ENCODE results near the gene ZSCAN22. TPM values are rescaled to one million over a fixed set of nuclear protein-coding genes. Genes with fewer than 3 reads are reported as not detected.

Gene ZSCAN22
- total RNA-seq, 4 donors from 2014 or later = 1.1 to 2.4 (median 1.8) TPM

GRCh38 chr19:58387338-58388174, 60.8 kb downstream of the ZSCAN22 start:
- TF ChIP-seq, protein P1, sequence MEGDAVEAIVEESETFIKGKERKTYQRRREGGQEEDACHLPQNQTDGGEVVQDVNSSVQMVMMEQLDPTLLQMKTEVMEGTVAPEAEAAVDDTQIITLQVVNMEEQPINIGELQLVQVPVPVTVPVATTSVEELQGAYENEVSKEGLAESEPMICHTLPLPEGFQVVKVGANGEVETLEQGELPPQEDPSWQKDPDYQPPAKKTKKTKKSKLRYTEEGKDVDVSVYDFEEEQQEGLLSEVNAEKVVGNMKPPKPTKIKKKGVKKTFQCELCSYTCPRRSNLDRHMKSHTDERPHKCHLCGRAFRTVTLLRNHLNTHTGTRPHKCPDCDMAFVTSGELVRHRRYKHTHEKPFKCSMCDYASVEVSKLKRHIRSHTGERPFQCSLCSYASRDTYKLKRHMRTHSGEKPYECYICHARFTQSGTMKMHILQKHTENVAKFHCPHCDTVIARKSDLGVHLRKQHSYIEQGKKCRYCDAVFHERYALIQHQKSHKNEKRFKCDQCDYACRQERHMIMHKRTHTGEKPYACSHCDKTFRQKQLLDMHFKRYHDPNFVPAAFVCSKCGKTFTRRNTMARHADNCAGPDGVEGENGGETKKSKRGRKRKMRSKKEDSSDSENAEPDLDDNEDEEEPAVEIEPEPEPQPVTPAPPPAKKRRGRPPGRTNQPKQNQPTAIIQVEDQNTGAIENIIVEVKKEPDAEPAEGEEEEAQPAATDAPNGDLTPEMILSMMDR (IDR thresholded peaks at IDR 0.05 in 4 of 5, conservative IDR thresholded peaks at IDR 0.05 in 1 of 5) = no peak
- no peak for TF ChIP-seq POLR2A (IDR thresholded peaks at IDR 0.05)
- in situ Hi-C loops (cut with MboI; ENCODE audit: low sequenced_read_pairs in 4 of 4) = no loop called here
- H3K4me3 ChIP-seq = peak overlapping the region; percentile 75 to 89 (median 78)
- no peak for DNase-seq
- no peaks in the 10 kb centered on the region for H3K27me3 ChIP-seq
- no peak for ATAC-seq
- H3K9me3 ChIP-seq = no peaks in the 10 kb centered on the region
- H3K27ac ChIP-seq = peak overlapping the region; percentile 95 to 100 (median 99)
- intact Hi-C loops (cut with DNase I; ENCODE audit: low total_unique reads) = loop anchor here (1.0 to 5.0 kb wide), 6 partner anchors 14 to 82 kb away; partner anchors contain the start of genes ERVK3-1, ZNF132, ZNF324 and ZNF497
- peaks cover 0 to 41% of the 10 kb centered on the region in 2 donors for H3K36me3 ChIP-seq
- H3K4me1 ChIP-seq = peaks cover 28 to 30% of the 10 kb centered on the region in 2 donors

DNA sequence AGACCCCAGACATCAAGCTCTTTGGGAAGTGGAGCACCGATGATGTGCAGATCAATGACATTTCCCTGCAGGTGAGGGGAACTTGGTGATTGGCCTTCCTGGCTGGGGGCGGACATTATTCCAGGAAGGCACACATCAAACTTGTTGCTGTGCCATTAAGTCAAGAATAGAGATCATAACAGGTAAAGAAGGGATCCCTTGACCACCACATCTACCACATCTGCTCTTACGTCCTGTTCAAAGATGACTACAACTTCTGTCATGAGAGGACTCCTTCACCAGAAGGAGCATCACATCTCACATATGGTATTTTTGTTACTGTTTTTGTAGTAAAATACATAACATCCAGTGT, 61.4 kb downstream of the ZSCAN22 start:
- peaks cover 0 to 47% of the 10 kb centered on the region in 2 donors for H3K36me3 ChIP-seq
- intact Hi-C loops (cut with DNase I; ENCODE audit: low total_unique reads) (loop anchor here (1.0 to 5.0 kb wide), 2 partner anchors 79 to 83 kb away; partner anchors contain the start of genes ERVK3-1 and ZNF324), in situ Hi-C loops (cut with MboI; ENCODE audit: low sequenced_read_pairs in 4 of 4) (no loop called here)
- TF ChIP-seq, protein P1 (IDR thresholded peaks at IDR 0.05 in 4 of 5, conservative IDR thresholded peaks at IDR 0.05 in 1 of 5) = no peak
- TF ChIP-seq POLR2A (IDR thresholded peaks at IDR 0.05) = no peak
- DNase-seq = no peak
- H3K27me3 ChIP-seq = no peaks in the 10 kb centered on the region
- peaks cover 28 to 30% of the 10 kb centered on the region in 2 donors for H3K4me1 ChIP-seq
- H3K9me3 ChIP-seq = no peaks in the 10 kb centered on the region
- ATAC-seq = no peak
- H3K4me3 ChIP-seq = peak overlapping the region; percentile 75 to 89 (median 78)
- peak overlapping the region in 3 of 4 donors; percentile 95 to 99 (median 99) for H3K27ac ChIP-seq

Small RNA genes lying within 50 kb of the gene (microRNA-seq; reads per million reads assigned to microRNA genes)
- gene MIR4754 (ENCODE audit: borderline replicate concordance in 2 of 2) = 0 to 1.2 reads per million in 2 donors
- 0 to 1.2 reads per million in 2 donors for gene MIR6806 (ENCODE audit: borderline replicate concordance in 2 of 2)

Other genes starting within 250 kb of the ZSCAN22 start
- gene ZSCAN18, start 228.8 kb upstream of the ZSCAN22 start, total RNA-seq = 10 to 100 TPM; 11.2 to 20.6 (median 15.2) TPM
- 1 to 10 TPM; 1.3 to 2.0 (median 1.7) TPM for gene ZNF329, start 176.2 kb upstream of the ZSCAN22 start, total RNA-seq
- 10 to 100 TPM in 3 of 4 donors, 1 to 10 TPM in 1; 9.0 to 20.7 (median 13.4) TPM for gene ZNF274, start 143.9 kb upstream of the ZSCAN22 start, total RNA-seq
- gene ZNF544, start 98.1 kb upstream of the ZSCAN22 start, total RNA-seq = 1 to 10 TPM; 3.8 to 9.5 (median 6.0) TPM
- 1 to 10 TPM in 2 of 4 donors, under 1 TPM in 2; 0.78 to 2.1 (median 1.2) TPM for gene ZNF8, start 48.0 kb upstream of the ZSCAN22 start, total RNA-seq
- 10 to 100 TPM; 27.1 to 38.2 (median 32.4) TPM for gene ERVK3-1, start 21.6 kb upstream of the ZSCAN22 start, total RNA-seq
- 10 to 100 TPM in 1 of 4 donors, 1 to 10 TPM in 2, not detected in 1; 4.5 to 12.5 (median 9.0) TPM for gene A1BG, start 26.5 kb downstream of the ZSCAN22 start, total RNA-seq
- under 1 TPM in 3 of 4 donors, not detected in 1; 0.07 to 0.87 (median 0.36) TPM for gene ZNF497, start 35.8 kb downstream of the ZSCAN22 start, total RNA-seq
- under 1 TPM in 2 of 4 donors, not detected in 2; 0.11 to 0.36 TPM for gene ZNF837, start 54.0 kb downstream of the ZSCAN22 start, total RNA-seq
- 1,000 to 10,000 TPM; 1,345 to 1,665 (median 1,438) TPM for gene RPS5, start 60.3 kb downstream of the ZSCAN22 start, total RNA-seq
- not detected for gene RNF225, start 68.7 kb downstream of the ZSCAN22 start, total RNA-seq
- 10 to 100 TPM in 2 of 4 donors, 1 to 10 TPM in 2; 8.5 to 21.4 (median 10.2) TPM for gene ZNF584, start 81.7 kb downstream of the ZSCAN22 start, total RNA-seq
- 1 to 10 TPM; 1.8 to 2.7 (median 2.4) TPM for gene ZNF132, start 113.2 kb downstream of the ZSCAN22 start, total RNA-seq
- gene ZNF324B, start 124.6 kb downstream of the ZSCAN22 start, total RNA-seq = 1 to 10 TPM; 3.8 to 7.6 (median 7.0) TPM
- 10 to 100 TPM in 3 of 4 donors, 1 to 10 TPM in 1; 8.1 to 11.4 (median 11.3) TPM for gene ZNF324, start 140.1 kb downstream of the ZSCAN22 start, total RNA-seq
- 10 to 100 TPM in 1 of 4 donors, 1 to 10 TPM in 3; 7.5 to 13.1 (median 8.9) TPM for gene ZNF446, start 149.4 kb downstream of the ZSCAN22 start, total RNA-seq
- 1 to 10 TPM; 2.0 to 9.1 (median 4.6) TPM for gene SLC27A5, start 185.0 kb downstream of the ZSCAN22 start, total RNA-seq
- gene ZBTB45, start 192.8 kb downstream of the ZSCAN22 start, total RNA-seq = 10 to 100 TPM in 2 of 4 donors, 1 to 10 TPM in 2; 5.9 to 12.2 (median 9.6) TPM
- 100 to 1,000 TPM; 145 to 239 (median 191) TPM for gene TRIM28, start 217.1 kb downstream of the ZSCAN22 start, total RNA-seq
- gene CHMP2A, start 228.1 kb downstream of the ZSCAN22 start, total RNA-seq = 100 to 1,000 TPM in 2 of 4 donors, 10 to 100 TPM in 2; 82.3 to 165 (median 113) TPM
- gene UBE2M, start 231.6 kb downstream of the ZSCAN22 start, total RNA-seq = 10 to 100 TPM; 23.5 to 74.5 (median 41.6) TPM
- 10 to 100 TPM in 3 of 4 donors, 1 to 10 TPM in 1; 6.8 to 21.5 (median 15.1) TPM for gene MZF1, start 246.3 kb downstream of the ZSCAN22 start, total RNA-seq